Adipose tissue (tissue), 3 donors: Measurements from ENCODE around the gene SPATC1L. TPM values are rescaled to one million over a fixed set of nuclear protein-coding genes. Genes with fewer than 3 reads are reported as not detected.

Experiments used
- polyA plus RNA-seq, 3 donors: library from polyadenylated mRNA; stranded (reverse); fragments of 200-250 nt; gene quantifications; one replicate each; pipeline ENCODE4 v1.2.3, GENCODE V29; 2013
- donor health status: healthy with polysubstance abuse.
- donor health status: Bipolar disorder and iron deficiency.
- donor health status: healthy.

SPATC1L gene
- polyA plus RNA-seq, 3 donors = 4.8 to 10.0 (median 9.1) TPM

Other genes with a start within 250 kb of the SPATC1L start
- gene COL6A1, start 202.7 kb downstream of the SPATC1L start, polyA plus RNA-seq = 100 to 1,000 TPM in 2 of 3 donors, 10 to 100 TPM in 1; 74.2 to 471 (median 345) TPM
- gene COL6A2, start 86.3 kb downstream of the SPATC1L start, polyA plus RNA-seq = 100 to 1,000 TPM in 2 of 3 donors, 10 to 100 TPM in 1; 65.8 to 455 (median 431) TPM
- gene FTCD, start 28.9 kb downstream of the SPATC1L start, polyA plus RNA-seq = under 1 TPM; 0.16 to 0.38 (median 0.34) TPM
- 10 to 100 TPM; 16.9 to 60.7 (median 38.4) TPM for gene LSS, start 44.3 kb upstream of the SPATC1L start, polyA plus RNA-seq
- gene MCM3AP, start 101.2 kb upstream of the SPATC1L start, polyA plus RNA-seq = 10 to 100 TPM; 22.8 to 41.0 (median 39.1) TPM
- 10 to 100 TPM in 2 of 3 donors, 1 to 10 TPM in 1; 8.1 to 14.7 (median 13.9) TPM for gene YBEY, start 101.9 kb upstream of the SPATC1L start, polyA plus RNA-seq
- gene C21orf58, start 139.4 kb upstream of the SPATC1L start, polyA plus RNA-seq = 1 to 10 TPM in 2 of 3 donors, under 1 TPM in 1; 0.89 to 3.8 (median 1.4) TPM
- 10 to 100 TPM in 2 of 3 donors, 1 to 10 TPM in 1; 5.7 to 15.6 (median 11.2) TPM for gene PCNT, start 139.7 kb upstream of the SPATC1L start, polyA plus RNA-seq